H7 (cell line): Measurements from ENCODE around the gene PAFAH1B1. TPM values are rescaled to one million over a fixed set of nuclear protein-coding genes. Genes with fewer than 3 reads are reported as not detected.

Source experiments
- DNase-seq: peaks from one replicate; pipeline ENCODE4 v3.0.0; 2012
- H3K27me3 ChIP-seq: 2 replicates; pipeline ENCODE4 v1.6.0; 2011; ENCODE audit warnings: mild to moderate bottlenecking, low read length; ENCODE audit not compliant: control insufficient read depth, insufficient read depth
- H3K36me3 ChIP-seq: replicated peaks from 2 replicates; pipeline ENCODE4 v1.5.1; 2011; ENCODE audit warnings: low read length; ENCODE audit not compliant: control insufficient read depth, insufficient read depth
- H3K4me3 ChIP-seq: 2 replicates; pipeline ENCODE4 v1.5.1; 2011; ENCODE audit warnings: low read depth, mild to moderate bottlenecking, control low read depth, low read length, moderate library complexity; ENCODE audit not compliant: insufficient read depth
- total RNA-seq: library from RNA; depleted of rRNA; stranded (reverse); fragments of >200 nt; shearing (Covaris generic); gene quantifications from 2 replicates; pipeline ENCODE4 v1.2.3, GENCODE V29; 2014

Gene PAFAH1B1
- total RNA-seq, 1 experiment from 2014 or later, result 79.6 TPM

DNA sequence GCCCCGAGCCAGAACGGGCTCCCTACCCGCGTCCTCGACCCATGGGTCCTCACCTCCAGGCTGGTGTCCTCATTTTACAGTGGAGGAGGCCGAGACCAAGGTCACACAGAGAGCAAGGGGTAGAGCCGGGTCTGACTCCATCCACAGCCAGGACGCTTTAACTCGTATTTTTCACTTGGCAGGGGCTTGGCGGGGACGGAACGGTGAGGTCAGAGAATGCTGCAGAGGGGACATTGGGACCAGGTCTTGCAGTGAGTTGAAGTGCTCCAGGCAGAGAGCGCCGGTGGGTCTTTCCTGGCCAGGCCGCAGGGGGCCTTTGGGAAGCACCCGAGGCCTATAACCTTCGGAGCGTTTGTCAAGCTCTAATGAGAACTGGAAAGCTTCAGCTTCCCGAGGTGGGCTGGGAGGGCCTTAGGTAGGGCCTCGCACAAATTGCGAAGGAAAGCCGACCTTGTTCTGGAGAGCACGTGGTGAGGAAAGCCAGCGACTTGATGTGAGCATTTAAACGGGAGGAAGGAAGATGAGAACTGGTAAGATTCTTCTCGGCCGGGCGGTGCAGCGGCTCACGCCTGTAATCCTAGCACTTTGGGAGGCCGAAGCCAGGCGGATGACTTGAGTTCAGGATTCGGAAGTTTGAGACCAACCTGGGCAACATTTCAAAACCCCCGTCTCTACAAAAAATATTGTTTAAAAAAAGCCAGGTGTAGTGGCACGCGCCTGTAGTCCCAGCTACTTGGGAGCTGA lies 119.0 kb downstream of the PAFAH1B1 start:
- H3K4me3 ChIP-seq, result peak overlapping the region; percentile 71

DNA sequence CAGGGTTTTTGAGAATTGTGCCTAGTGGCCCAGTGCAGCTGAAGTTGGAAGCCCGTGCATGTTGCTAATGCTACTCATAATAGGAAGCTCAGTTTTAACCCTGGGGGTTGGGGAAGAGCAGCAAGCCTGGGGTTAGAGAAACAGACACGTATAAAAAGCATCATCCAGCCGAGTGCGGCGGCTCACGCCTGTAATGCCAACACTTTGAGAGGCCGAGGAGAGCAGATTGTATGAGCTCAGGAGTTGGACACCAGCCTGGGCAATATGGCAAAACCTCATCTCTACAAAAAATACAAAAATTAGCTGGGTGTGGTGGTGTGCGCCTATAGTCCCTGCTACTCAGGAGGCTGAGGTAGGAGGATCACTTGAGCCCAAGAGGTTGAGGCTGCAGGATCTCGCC lies 120.4 kb downstream of the PAFAH1B1 start:
- Histone ChIP-seq H3K4me3 (no peak overlapping the region), H3K27me3 (peaks cover 5% of the 10 kb centered on the region), H3K36me3 (no peaks in the 10 kb centered on the region)
- no peak for DNase-seq

More for the DNA sequence above, 119.0 kb downstream of the PAFAH1B1 start:
- H3K36me3 ChIP-seq, result no peaks in the 10 kb centered on the region
- H3K27me3 ChIP-seq, result peaks cover 5% of the 10 kb centered on the region
- no peak for DNase-seq

DNA sequence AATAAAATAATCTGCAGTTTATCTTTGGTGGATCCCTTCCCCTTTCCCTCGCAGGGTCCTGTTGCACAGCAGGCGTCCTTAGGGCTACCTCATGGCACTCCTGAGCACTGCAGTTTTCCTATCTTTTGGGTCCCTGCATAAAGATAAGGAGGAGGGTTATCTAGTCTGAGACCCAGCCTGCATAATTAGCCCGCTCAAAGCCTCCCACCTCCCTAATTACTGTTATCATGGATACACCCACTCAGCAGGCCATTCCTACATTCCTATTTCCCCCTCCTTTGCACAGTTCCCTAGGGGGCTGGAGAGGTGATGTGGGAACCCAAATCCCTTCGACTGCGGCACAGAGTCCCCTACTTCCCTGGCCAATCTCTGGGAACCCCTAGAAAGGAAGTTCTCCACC lies 123.2 kb downstream of the PAFAH1B1 start:
- DNase-seq, result peak; percentile 43
- Histone ChIP-seq H3K36me3 (no peaks in the 10 kb centered on the region), H3K27me3 (peaks cover 2% of the 10 kb centered on the region), H3K4me3 (no peak overlapping the region)

DNA sequence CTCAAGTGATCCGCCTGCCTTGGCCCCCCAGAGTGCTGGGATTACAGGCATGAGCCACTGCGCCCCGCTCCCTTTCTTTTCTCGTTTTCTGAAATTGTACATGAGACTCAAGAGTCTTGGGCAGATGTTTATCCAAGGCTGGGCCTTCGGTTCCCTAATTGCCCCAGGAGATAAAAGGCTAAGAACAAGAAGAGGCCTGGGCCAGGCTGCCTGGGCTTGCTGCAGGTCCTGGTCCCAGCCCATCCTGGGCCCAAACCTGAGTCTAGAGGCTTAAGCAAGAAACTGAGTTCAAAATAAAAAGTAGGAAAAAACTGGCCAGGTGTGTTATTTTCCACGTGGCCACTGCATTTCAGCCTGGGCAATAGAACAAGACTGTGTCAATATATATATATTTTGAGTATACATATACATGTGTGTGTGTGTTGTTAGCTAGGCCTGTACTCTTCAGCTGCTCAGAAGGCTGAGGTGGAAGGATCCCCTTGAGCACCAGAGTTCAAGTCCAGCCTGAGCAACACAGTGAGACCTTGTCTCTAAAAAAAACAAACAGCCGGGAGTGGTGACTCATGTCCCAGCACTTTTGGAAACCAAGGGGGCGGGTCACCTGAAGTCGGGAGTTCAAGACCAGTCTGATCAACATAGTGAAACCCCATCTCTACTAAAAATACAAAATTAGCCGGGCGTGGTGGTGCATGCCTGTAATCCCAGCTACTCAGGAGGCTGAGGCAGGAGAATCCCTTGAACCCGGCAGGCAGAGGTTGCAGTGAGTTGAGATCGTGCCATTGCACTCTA lies 124.9 kb downstream of the PAFAH1B1 start:
- Histone ChIP-seq H3K27me3 (no peaks in the 10 kb centered on the region), H3K36me3 (no peaks in the 10 kb centered on the region), H3K4me3 (no peak overlapping the region)
- DNase-seq, result no peak

DNA sequence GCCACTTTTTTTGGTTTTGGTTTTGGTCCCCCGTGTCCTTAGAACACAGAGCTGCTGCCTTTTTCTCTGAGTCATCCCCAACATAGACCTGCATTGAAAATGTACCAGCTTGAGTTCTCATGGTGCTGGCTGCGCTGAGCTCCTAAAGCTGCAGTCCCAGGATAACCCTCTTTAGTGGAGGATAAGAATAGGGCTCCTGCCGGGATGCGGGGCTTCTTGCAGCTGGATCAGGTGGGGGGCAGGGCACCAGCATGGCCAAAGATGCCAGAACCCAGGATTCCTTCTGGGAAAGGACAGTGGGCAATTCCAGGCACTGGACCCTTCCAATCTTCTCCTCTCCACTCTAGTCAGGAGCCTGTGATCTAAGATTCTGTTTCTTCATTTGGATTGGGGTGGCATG lies 126.4 kb downstream of the PAFAH1B1 start:
- Histone ChIP-seq H3K36me3 (no peaks in the 10 kb centered on the region), H3K27me3 (no peaks in the 10 kb centered on the region), H3K4me3 (no peak overlapping the region)
- peak; percentile 67 for DNase-seq

DNA sequence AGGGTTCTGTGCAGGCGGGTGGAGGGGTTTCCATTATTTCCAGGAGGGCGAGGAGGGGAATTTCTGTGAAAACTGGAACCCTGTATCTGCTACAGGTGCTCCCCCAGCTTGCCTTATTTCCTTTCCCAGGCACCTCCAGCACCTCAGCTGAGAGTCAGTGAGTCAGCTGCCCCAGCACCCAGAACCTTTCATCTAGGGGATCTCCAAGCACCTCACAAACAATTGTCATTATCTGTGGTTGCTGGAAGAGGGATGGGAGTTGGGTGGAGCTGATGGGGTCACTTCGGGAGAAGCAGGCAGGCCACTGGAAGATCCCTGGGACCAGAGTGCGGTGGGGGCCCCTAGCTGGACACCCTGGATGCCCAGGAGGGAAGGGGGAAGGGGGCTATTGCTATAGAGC lies 128.1 kb downstream of the PAFAH1B1 start:
- Histone ChIP-seq H3K4me3 (no peak overlapping the region), H3K36me3 (no peaks in the 10 kb centered on the region), H3K27me3 (no peaks in the 10 kb centered on the region)
- no peak for DNase-seq

DNA sequence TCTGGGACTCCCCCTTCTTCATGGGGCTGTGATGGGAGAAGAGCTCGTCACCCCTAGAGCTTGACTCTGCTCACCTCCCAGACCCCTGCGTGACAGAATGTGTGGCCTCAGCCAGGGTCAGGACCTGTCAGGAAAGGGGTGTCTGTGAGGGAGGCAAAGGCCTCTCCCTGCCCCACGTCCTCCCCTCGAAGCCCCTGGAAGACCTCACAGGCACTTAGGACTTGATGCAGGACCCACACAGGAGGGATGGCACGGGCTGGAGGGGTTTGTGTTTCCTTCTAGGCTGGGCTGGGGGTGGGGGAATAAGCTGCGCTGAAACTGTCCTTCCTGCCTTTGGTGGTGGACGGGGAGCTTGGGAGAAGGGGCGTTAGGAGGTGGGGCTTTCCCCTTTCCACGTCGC lies 129.2 kb downstream of the PAFAH1B1 start:
- Histone ChIP-seq H3K27me3 (no peaks in the 10 kb centered on the region), H3K4me3 (no peak overlapping the region), H3K36me3 (no peaks in the 10 kb centered on the region; the same call in 1 of the 2 replicates)
- peak; percentile 67 for DNase-seq

DNA sequence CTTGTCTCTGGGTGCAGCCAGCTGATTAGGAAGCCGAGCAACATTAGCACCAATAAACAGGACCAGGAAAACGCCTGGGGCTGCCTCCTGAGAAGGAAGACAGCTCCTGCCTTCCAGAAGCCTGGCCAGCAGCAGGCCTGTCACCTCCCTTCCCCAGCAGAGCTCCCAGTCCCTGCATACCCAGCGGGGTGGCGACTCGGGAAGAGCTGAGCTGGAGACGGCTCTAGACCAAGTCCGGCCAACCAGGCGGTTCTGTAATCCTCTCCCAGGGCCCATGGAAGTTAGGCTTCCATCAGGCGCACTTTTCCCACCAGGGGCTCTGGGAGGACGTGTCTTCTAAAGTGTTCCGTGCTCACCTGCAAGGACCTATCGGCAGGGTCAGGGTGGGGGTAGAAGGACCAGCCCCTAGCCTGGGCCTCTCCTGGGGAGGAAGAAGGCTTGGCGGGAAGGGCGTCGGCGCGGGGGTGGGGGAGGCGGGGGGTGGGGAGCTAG lies 130.1 kb downstream of the PAFAH1B1 start:
- no peaks in the 10 kb centered on the region; the same call in 1 of the 2 replicates for H3K36me3 ChIP-seq
- H3K27me3 ChIP-seq, result no peaks in the 10 kb centered on the region
- peak overlapping the region; percentile 56 for H3K4me3 ChIP-seq
- no peak for DNase-seq

DNA sequence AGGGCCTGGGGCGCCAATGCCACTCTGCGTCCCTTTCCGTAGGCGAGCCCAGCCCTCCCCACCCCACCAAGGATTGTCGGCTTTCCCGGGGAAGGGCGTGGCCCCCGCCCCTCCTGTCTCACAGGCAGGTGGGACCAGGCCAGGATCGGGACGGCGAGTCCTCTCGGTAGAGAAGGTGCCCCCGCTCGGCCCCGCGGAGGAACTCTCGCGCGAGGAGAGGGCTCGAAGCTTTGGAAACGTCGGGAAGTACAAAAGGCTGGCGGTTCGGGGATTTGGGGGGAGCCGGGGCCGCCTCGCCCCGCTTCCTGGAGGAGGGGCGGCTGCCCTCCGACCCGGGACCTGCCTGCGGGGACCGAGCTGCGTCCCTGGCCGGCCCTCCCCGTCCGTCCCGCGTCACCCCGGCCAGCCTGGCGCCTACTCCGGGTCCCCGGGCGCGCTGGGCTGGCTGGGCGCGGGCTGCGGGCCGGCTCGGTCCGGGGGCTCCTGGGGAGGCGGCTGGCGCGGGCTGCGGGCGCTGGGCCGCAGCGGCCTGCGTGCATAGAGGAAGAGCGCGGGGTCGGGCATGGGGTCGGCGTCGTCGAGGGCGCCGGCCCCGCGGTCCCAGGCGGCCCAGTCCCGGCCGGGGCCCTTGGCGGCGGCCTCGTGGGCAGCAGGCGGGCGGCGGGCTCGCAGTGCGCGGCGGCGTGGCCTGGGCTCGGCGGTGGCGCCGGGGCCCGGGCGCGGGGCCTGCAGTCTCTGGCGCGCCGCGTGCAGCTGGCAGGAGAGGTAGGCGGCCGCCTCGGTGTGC lies 130.7 kb downstream of the PAFAH1B1 start:
- H3K27me3 ChIP-seq, result no peaks in the 10 kb centered on the region
- H3K4me3 ChIP-seq, result peak overlapping the region; percentile 56
- peak; percentile 96 for DNase-seq
- no peaks in the 10 kb centered on the region; the same call in 1 of the 2 replicates for H3K36me3 ChIP-seq

DNA sequence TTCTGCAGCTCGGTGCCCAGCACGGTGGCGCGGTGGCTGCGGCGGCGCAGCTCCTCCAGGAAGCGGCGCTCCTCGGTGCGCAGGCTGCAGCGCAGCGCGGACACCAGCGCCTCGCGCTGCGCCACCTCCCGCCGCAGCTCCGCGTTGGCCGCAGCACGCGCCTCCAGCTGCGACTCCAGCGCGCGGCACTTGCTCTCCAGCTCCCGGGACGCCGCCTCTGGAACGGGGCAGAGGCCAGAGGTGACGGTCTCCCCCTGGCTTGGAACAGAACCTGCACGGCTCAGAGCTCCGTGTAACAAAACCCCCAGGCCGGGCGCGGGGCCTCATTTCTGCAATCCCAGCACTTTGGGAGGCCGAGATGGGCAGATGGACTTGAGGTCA lies 131.3 kb downstream of the PAFAH1B1 start:
- Histone ChIP-seq H3K4me3 (peak overlapping the region; percentile 28), H3K27me3 (no peaks in the 10 kb centered on the region)

DNA sequence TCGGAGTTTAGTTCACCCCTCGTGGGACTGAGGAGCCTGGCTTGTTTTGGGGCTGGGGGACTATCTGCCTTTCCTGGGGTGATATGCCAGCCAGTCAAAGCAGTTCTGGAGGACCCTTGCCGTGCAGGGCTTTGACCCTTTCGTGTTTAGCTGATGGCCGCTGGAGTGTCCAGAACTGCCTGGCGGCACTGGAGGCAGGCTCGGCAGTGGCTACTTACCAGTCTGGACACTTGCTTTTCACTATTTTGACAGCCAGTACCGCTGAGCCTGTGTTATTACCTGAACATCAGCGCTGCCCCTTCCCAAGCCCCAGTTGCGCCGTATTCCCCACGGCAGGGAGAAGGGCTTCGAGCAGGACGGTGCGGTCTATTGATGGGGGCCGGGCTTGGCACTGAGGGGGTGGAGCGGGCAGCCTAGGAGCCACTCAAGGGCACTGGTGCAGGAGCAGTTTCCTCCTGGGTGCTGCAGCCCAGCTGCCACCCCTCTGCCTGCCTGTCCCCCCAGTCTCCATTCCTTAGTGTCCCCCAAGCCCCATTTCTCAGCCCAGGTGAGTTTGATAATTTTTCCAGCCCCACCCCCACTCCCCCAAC lies 137.4 kb downstream of the PAFAH1B1 start:
- peak; percentile 44 for DNase-seq
- Histone ChIP-seq H3K4me3 (no peak overlapping the region), H3K27me3 (no peaks in the 10 kb centered on the region), H3K36me3 (peaks cover 1% of the 10 kb centered on the region)

More for the DNA sequence above, 131.3 kb downstream of the PAFAH1B1 start:
- no peaks in the 10 kb centered on the region; the same call in 1 of the 2 replicates for H3K36me3 ChIP-seq
- peak; percentile 94 for DNase-seq

DNA sequence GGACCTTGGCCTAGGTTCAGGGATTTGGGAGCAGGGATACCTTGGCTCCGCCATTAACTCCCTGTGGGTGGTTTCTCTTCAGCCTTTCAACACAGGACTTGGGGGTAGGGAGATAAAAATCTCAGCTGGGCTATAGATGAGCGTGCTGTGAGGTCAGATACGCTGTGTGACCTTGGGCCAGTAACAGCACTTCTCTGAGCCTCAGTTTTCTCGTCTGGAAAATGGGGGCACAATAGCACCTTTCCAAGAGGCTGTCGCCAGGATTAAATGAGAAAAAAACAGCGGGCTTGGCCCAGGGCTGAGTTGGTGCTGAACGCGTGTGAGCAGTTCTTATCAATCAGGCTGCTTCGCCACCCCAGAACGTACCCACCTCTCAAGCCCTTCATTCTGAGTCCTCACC lies 138.4 kb downstream of the PAFAH1B1 start:
- H3K4me3 ChIP-seq, result no peak overlapping the region
- H3K27me3 ChIP-seq, result no peaks in the 10 kb centered on the region
- peak; percentile 27 for DNase-seq
- peaks cover 1% of the 10 kb centered on the region for H3K36me3 ChIP-seq

DNA sequence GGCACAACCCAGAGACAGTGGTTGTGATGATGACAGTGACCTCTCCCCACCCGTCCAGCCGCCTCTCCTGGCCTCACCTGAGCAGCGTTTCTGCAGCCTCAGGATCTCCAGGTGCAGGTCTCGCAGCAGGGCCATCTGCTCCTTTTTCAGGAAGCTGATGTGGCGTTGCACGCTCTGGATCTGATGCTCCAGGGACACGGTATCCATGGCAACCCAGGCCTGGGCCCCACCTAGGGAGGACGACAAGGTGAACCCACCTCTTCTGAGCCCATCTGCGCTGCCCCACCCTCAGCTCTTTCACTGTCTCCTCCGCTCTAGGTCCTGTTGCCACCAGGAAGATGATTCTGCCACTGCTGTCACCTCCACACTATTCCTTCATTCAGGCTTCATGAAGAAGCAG lies 141.5 kb downstream of the PAFAH1B1 start:
- H3K4me3 ChIP-seq, result no peak overlapping the region
- no peaks in the 10 kb centered on the region for H3K27me3 ChIP-seq
- DNase-seq, result no peak
- H3K36me3 ChIP-seq, result peaks cover under 1% of the 10 kb centered on the region
